Stimulated activated effector memory CD8-positive, alpha-beta T cell treated with anti-CD3 and anti-CD28 coated beads, Interleukin-12 subunit alpha, Interleukin-12 subunit beta, amount 100 ng/mL, for 72 hours (primary cell): ENCODE results near the gene MFN2.
"Not testable (repeated sequence)": the region's sequence is repeated elsewhere in the genome, so short reads cannot be mapped to it uniquely, and the experiment has no call there.

ENCODE experiments used
- ATAC-seq: fragments of 150-1000 bp; cut with Tn5 transposase; 2 replicates; pipeline ENCODE4 v1.10.0; 2021
- DNase-seq, 2 donors: peaks; one replicate each; pipeline ENCODE4 v3.0.0; 2021 to 2022; ENCODE audit warnings: low spot score in 2 of 2
- H3K27ac Mint-ChIP-seq: one replicate; pipeline ENCODE4 v1.8.0; 2022; ENCODE audit warnings: mild to moderate bottlenecking, mixed read lengths
- H3K36me3 Mint-ChIP-seq: one replicate; pipeline ENCODE4 v1.8.0; 2022; ENCODE audit warnings: mild to moderate bottlenecking, mixed read lengths
- H3K4me1 Mint-ChIP-seq: one replicate; pipeline ENCODE4 v1.8.0; 2022; ENCODE audit warnings: mixed read lengths
- H3K4me3 Mint-ChIP-seq: one replicate; pipeline ENCODE4 v1.8.0; 2022; ENCODE audit warnings: mild to moderate bottlenecking, mixed read lengths
- H3K9me3 Mint-ChIP-seq: one replicate; pipeline ENCODE4 v1.8.0; 2022; ENCODE audit warnings: mixed read lengths

The MFN2 gene

DNA sequence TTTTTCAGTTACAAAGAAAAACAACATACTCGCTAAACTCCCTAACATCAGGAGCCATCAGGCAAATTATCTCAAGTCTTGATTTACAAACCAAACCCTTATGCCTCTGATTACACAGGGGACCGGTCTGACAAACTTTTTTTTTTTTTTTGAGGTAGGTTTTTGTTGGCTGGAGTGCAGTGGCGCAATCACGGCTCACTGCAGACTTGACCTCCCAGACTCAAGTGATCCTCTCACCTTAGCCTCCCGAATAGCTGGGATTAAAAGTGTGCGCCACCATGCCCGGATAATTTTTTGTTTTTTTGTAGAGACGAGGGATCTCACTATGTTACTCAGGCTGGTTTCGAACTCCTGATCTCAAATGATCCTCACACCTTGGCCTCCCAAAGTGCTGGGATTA is 35.3 kb downstream of the MFN2 start:
- peaks cover 36% of the 10 kb centered on the region for H3K4me1 Mint-ChIP-seq
- no peak overlapping the region for H3K4me3 Mint-ChIP-seq
- no peaks in the 10 kb centered on the region for H3K9me3 Mint-ChIP-seq
- H3K27ac Mint-ChIP-seq, result no peak overlapping the region
- ATAC-seq (no peak), DNase-seq (no peak)
- peaks cover 36% of the 10 kb centered on the region for H3K36me3 Mint-ChIP-seq

DNA sequence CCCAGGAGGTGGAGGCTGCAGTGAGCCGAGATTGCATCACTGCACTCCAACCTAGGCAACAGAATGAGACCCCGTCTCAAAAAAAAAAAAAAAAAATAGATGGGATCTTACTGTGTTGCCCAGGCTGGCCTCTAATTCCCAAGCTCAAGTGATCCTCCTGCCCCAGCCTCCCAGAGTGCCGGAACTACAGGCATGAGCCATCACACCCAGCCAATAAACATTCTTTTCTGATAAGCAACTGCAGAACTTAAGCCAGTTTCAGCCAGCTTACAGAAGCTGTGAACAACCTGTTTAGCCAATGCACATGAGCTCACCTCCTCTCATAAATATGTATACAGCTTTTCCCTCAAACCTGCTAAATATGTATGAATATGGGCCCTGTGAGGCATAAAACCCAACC is 35.9 kb downstream of the MFN2 start:
- Mint-ChIP-seq H3K4me3 (no peak overlapping the region), H3K36me3 (peaks cover 30% of the 10 kb centered on the region), H3K4me1 (peaks cover 36% of the 10 kb centered on the region), H3K9me3 (no peaks in the 10 kb centered on the region), H3K27ac (no peak overlapping the region)
- no peak for DNase-seq
- no peak for ATAC-seq

DNA sequence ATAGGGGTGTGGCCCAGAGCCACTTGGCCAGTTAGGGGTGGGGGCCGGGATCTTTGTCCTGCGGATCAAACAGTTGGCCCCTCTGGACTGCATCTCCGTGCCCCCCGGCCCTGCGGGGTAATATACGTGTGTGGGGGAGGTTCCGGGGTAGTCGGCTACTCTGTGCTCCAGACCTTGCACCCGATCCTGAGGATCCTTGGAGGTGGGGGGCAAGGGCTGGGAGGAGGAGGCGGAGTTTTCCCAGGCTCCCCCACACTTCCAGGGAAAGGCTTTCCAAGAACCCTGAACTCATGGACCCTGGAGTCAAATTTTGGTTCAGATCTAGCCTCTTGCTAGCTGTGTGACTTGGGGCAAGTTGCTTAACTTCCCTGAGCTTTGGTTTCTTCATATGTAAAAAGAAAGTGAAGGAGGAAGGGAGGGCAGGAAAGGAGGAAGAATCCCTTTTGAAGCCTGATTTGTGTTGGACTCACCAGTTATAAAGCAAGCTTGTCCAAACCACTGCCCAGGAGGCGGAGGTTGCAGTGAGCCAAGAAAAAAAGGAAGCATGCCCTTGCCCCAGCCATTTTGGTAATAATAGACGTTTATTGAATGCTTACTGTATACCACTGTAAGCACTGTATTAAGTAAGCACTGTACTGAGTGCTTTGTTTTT is 39.7 kb downstream of the MFN2 start:
- peak; percentile 1 for ATAC-seq
- Mint-ChIP-seq H3K9me3 (no peaks in the 10 kb centered on the region), H3K27ac (peak overlapping the region; percentile 81), H3K36me3 (peaks cover 37% of the 10 kb centered on the region), H3K4me1 (peaks cover 7% of the 10 kb centered on the region), H3K4me3 (peak overlapping the region; percentile 88)
- DNase-seq, result no peak

DNA sequence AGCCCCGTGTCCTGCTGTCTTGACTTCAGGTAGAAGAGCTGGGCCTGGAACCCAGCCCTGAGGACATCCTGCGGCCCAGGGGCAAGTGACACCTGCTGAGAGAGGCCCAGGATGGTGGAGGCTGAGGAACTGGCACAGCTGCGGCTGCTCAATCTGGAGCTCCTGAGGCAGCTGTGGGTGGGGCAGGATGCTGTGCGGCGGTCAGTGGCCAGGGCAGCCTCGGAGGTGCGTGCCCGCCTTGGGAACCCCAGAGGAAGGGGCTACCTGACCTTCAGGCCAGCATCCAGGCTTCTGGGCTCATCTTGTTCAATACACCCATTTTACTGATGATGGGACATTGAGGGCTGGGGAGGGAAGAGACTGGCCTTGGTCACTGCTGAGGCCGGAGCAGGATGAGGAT is 41.4 kb downstream of the MFN2 start:
- H3K27ac Mint-ChIP-seq, result peak overlapping the region; percentile 10

DNA sequence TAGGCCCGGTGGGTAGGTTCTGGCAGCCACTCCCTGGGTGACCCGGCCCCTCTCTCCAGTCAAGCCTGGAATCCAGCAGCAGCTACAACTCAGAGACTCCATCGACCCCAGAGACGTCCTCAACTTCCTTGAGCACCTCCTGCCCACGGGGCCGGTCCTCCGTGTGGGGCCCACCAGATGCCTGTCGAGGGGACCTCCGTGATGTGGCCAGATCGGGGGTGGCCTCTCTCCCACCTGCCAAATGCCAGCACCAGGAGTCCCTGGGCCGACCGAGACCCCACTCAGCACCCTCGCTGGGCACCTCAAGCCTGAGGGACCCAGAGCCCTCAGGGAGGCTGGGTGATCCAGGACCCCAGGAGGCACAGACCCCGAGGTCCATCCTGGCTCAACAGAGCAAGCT is 41.8 kb downstream of the MFN2 start:
- no peak for ATAC-seq
- DNase-seq, result no peak
- H3K36me3 Mint-ChIP-seq, result peaks cover 58% of the 10 kb centered on the region
- no peak overlapping the region for H3K27ac Mint-ChIP-seq
- H3K9me3 Mint-ChIP-seq, result no peaks in the 10 kb centered on the region
- H3K4me1 Mint-ChIP-seq, result peaks cover 13% of the 10 kb centered on the region
- no peak overlapping the region for H3K4me3 Mint-ChIP-seq

More for the DNA sequence above, 41.4 kb downstream of the MFN2 start:
- peaks cover 11% of the 10 kb centered on the region for H3K4me1 Mint-ChIP-seq
- DNase-seq, result no peak
- no peak overlapping the region for H3K4me3 Mint-ChIP-seq
- H3K36me3 Mint-ChIP-seq, result peaks cover 54% of the 10 kb centered on the region
- no peak for ATAC-seq
- H3K9me3 Mint-ChIP-seq, result no peaks in the 10 kb centered on the region

DNA sequence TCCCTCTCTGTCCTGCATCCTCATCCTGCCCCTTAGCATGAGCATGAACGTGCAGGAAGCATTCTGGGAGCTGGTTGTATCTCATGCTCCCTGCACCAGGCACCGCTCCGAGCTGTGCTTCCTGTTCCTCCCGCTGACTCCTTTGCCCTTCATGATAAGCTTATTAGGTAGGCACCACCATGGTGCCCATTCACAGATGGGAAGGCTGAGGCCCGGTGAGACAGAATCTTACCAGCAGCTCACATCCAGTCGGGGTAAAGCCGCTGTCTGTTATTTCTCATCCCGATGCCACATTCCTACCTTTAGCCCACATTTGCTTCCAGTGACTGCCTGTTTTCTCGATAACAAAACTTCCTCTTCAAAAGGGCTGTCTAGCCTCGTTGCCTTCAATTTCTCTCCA is 46.3 kb downstream of the MFN2 start:
- H3K9me3 Mint-ChIP-seq, result no peaks in the 10 kb centered on the region
- H3K4me1 Mint-ChIP-seq, result peaks cover 19% of the 10 kb centered on the region
- ATAC-seq (no peak), DNase-seq (no peak)
- H3K4me3 Mint-ChIP-seq, result no peak overlapping the region
- H3K27ac Mint-ChIP-seq, result peak overlapping the region; percentile 30
- H3K36me3 Mint-ChIP-seq, result peaks cover 91% of the 10 kb centered on the region

DNA sequence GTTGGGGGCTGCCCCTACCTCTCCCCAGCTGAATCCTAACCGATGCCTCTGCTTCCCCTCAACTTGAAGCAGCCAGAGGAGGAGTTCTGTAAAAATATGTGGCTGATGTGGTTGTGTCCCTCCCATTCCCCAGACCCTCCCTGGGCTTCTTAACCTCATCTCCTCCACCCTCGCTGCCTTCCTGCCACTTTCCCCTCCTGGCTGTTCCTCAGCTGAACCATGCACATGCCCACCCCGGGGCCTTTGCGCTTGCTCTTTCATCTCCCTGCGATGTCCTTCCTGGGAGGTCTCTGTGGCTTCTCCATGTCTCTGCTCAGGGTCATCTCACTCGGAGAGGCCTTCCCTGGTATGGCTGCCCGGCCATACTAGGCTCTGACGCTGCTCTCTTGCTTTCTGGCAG is 48.0 kb downstream of the MFN2 start:
- Mint-ChIP-seq H3K36me3 (peaks cover 78% of the 10 kb centered on the region), H3K9me3 (no peaks in the 10 kb centered on the region), H3K4me1 (peaks cover 19% of the 10 kb centered on the region), H3K27ac (peak overlapping the region; percentile 30), H3K4me3 (no peak overlapping the region)
- DNase-seq (no peak), ATAC-seq (no peak)

DNA sequence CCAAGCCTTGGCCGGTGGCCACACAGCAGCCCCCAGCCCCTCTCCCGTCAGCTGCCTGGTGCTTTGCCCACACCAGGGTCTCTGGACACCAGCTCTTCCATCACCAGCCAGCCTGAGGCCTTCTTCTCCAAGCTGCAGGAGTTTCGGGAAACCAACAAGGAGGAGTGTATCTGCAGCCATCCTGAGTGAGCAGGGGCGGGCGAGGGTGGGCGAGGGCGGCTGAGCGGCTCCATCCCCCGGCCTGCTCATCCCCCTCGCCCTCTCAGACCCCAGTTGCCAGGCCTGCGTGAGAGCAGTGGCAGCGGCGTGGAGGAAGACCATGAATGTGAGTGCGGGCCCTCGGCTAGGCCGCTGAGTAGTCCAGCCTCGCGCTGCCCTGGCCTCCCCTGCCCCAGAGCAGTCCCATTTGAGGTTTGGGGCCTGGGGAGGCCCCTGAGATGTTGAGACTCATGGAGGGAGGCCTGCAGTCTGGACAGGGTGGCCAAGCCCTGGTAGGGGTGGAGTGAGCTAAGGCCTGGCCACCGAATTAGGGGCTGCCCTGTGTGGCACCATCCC is 48.8 kb downstream of the MFN2 start:
- H3K4me3 Mint-ChIP-seq, result no peak overlapping the region
- no peaks in the 10 kb centered on the region for H3K9me3 Mint-ChIP-seq
- peak; percentile 12 for ATAC-seq
- H3K4me1 Mint-ChIP-seq, result peaks cover 19% of the 10 kb centered on the region
- H3K36me3 Mint-ChIP-seq, result peaks cover 70% of the 10 kb centered on the region
- no peak for DNase-seq
- H3K27ac Mint-ChIP-seq, result peak overlapping the region; percentile 30

DNA sequence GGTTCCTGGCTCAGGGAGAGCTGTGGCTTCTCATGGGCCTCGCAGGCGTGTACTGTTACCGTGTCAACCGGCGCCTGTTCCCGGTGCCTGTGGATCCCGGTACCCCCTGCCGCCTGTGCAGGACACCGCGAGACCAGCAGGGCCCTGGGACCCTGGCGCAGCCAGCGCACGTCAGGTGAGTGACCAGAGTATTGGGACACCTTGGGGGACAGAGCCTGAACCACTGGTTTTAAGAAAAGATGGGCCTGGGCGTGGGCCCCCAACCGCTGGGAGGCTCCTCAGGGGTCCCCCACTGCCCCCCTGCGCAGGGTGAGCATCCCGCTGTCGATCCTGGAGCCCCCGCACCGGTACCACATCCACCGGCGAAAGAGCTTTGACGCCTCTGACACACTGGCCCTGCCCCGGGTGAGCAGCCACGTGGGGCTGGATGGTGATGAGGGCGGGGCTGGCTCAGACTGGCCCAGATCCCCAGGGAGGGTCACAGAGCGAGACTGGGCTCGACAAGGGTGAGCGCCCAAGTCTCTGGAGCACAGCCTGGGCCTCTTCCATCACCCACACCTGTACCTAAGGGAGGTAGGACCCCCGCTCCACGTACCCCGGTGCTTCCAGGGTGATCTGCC is 49.6 kb downstream of the MFN2 start:
- Mint-ChIP-seq H3K36me3 (peaks cover 62% of the 10 kb centered on the region), H3K27ac (no peak overlapping the region), H3K9me3 (no peaks in the 10 kb centered on the region), H3K4me1 (peaks cover 19% of the 10 kb centered on the region), H3K4me3 (no peak overlapping the region)
- DNase-seq (no peak), ATAC-seq (peak; percentile 12)

DNA sequence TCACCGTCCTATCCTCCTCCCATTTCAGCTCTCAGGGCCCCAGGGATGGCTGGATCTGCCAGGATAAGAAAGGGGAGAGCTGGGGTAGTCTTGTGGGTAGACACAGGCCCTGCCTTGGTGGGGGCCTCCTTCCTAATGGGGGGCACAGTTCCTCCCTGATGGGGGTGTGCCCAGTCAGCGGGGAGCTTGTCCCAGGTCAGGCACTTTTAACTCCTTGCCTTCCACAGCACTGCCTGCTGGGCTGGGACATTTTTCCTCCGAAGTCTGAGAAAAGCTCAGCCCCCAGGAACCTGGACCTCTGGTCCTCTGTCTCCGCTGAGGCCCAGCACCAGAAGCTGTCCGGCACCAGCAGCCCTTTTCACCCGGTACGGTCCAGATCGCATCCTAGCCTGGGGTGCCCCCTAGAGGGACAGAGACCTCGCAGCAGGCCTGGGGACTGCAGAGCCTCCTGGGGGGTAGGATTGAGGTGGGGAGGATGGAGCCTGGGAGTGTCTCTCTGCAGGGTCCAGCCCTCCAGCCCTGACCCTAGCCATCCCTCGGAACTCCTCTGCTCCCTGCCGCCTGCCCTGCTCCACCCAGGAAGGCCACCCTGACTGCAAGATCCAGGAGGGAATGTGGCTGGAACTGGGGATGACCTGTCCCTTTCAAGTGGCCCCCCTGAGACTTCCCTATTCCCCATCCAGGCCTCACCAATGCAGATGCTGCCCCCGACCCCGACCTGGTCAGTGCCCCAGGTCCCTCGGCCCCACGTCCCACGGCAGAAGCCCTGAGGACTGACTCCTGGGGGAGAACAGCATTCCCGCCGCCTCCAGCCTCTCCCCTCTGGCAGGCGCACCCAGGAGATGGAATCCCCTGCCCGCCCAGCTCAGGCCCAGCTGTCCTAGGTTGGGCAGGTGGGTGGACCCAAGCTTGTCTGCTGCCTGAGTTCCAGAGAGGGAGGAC is 51.1 kb downstream of the MFN2 start:
- peaks cover 48% of the 10 kb centered on the region for H3K36me3 Mint-ChIP-seq
- peak overlapping the region; percentile 32 for H3K27ac Mint-ChIP-seq
- DNase-seq (peak in 1 of 2 donors; percentile 67), ATAC-seq (peak; percentile 69)
- H3K4me3 Mint-ChIP-seq, result no peak overlapping the region
- H3K9me3 Mint-ChIP-seq, result no peaks in the 10 kb centered on the region
- peaks cover 18% of the 10 kb centered on the region for H3K4me1 Mint-ChIP-seq

DNA sequence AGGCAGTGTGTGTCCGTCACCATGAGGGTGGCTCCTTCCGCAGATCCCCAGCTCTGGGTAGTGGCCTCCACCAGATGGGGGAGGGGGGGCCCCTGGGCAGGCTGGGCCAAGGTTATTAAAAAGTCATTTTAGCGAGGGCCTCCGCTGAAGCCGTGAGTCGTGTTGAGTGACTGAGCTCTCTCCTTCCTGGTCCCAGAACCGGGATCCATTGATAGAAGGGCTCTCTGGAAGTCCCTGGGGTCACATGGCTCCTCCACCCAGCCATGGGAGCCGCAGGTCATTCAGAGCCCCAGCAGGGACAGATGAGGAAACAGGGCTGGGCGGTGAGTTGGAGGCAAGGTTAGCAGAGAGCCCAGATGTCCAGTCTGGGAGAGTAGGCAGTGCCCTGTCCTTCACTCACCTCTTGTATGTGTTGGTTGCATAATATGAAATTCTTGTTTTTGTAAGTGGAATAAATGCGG is 51.9 kb downstream of the MFN2 start:
- Mint-ChIP-seq H3K4me1 (peaks cover 14% of the 10 kb centered on the region), H3K9me3 (no peaks in the 10 kb centered on the region), H3K27ac (no peak overlapping the region), H3K36me3 (peaks cover 39% of the 10 kb centered on the region), H3K4me3 (no peak overlapping the region)
- DNase-seq (no peak), ATAC-seq (no peak)

DNA sequence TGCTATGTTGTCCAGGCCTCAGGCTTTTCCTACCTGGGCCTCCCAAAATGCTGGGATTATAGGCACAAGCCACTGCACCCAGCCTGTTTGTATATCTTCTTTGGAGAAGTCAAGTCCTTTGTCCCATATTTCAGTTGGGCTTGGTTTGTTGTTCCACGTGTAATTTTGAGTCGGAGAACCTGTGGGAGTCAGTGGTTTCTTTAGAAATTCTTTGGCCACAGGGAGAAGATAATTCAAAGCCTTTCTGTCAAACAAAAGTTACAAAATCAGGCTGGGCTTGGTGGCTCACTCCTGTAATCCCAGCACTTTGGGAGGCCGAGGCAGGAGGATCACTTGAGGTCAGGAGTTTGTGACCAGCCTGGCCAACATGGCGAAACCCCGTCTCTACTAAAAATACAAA is 53.2 kb downstream of the MFN2 start:
- H3K27ac Mint-ChIP-seq, H3K9me3 Mint-ChIP-seq, DNase-seq, H3K4me3 Mint-ChIP-seq, ATAC-seq: not testable (repeated sequence)
- Mint-ChIP-seq H3K36me3 (peaks cover 26% of the 10 kb centered on the region), H3K4me1 (peaks cover 15% of the 10 kb centered on the region)

DNA sequence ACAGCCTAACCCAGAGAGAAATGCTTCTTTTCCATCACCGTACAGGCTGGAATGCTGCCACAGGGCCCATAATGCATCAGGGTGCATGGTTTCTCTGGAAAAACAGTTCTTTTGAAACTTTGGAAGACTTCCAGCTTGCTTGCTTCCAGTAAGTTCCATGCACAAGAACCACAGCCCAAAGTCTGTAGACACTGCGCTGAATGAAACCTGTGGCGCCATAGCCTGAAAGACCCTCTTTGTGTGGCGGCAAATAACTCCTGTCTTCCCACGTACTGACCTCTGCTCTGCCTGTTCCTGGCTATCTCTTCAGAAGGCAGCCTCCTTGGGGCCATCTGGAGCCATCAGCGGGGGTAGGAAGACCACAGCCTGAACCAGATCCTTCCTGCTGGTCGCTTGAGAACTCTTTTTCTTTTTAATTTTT is 54.1 kb downstream of the MFN2 start:
- H3K27ac Mint-ChIP-seq, result no peak overlapping the region
- H3K9me3 Mint-ChIP-seq, result no peaks in the 10 kb centered on the region
- ATAC-seq, result no peak
- no peak overlapping the region for H3K4me3 Mint-ChIP-seq
- DNase-seq, result no peak
- peaks cover 19% of the 10 kb centered on the region for H3K4me1 Mint-ChIP-seq
- H3K36me3 Mint-ChIP-seq, result peaks cover 20% of the 10 kb centered on the region

DNA sequence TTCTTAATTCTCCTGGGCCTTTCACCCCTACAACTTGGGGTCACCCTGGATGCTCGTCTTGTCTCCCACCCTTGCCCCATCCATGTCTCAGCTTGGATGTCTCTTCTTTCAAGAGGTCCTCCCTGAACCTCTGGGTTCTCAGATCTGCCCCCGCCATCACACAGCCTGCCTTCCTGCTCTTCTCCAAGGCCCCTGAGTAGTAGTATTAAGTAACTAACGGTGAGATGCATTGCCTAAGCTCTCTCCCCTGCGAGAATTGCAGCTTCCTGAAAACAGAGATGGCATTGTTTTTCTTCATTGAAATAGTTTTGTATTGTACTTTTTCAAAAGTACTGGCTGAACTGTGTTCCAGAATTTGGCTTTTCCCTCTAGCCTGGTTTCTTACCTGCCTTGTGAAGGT is 55.1 kb downstream of the MFN2 start:
- Mint-ChIP-seq H3K9me3 (no peaks in the 10 kb centered on the region), H3K27ac (no peak overlapping the region), H3K4me3 (no peak overlapping the region), H3K4me1 (peaks cover 20% of the 10 kb centered on the region), H3K36me3 (peaks cover 11% of the 10 kb centered on the region)
- no peak for DNase-seq
- no peak for ATAC-seq
